CD8-positive, alpha-beta memory T cell (primary cell): ENCODE measurements around the gene DNAH14. TPM values are rescaled to one million over a fixed set of nuclear protein-coding genes. Genes with fewer than 3 reads are reported as not detected.
"Not testable (repeated sequence)": the region's sequence is repeated elsewhere in the genome, so short reads cannot be mapped to it uniquely, and the experiment has no call there.

Source experiments
- CTCF ChIA-PET: fragments of 350-600 bp; sonication (Branson Sonifier 250); formaldehyde crosslinking; loops from one replicate; lab custom pipeline; 2021; ENCODE audit warnings: antibody characterized with exemption; lab: Charles Lee
- POLR2A ChIA-PET: fragments of 350-600 bp; sonication (Branson Sonifier 250); formaldehyde crosslinking; loops from one replicate; lab custom pipeline; 2021; ENCODE audit warnings: antibody characterized with exemption; lab: Charles Lee
- DNase-seq, 5 donors: peaks; one replicate each; pipeline versions ENCODE4 v3.0.0 to v3.0.0-alpha.2; 2020 to 2022; ENCODE audit warnings: mixed read lengths in 1 of 5
- H3K27ac ChIP-seq: one replicate; pipeline ENCODE4 v1.7.0; 2013; ENCODE audit warnings: low read depth, mild to moderate bottlenecking, low read length, moderate library complexity
- H3K27me3 ChIP-seq: 2 replicates; pipeline ENCODE4 v1.7.0; 2013; ENCODE audit warnings: low read length, mild to moderate bottlenecking; ENCODE audit not compliant: insufficient read depth, poor library complexity, severe bottlenecking
- H3K36me3 ChIP-seq: 2 replicates; pipeline ENCODE4 v1.7.0; 2013; ENCODE audit warnings: mild to moderate bottlenecking, low read length, moderate library complexity; ENCODE audit not compliant: insufficient read depth
- H3K4me1 ChIP-seq: 2 replicates; pipeline ENCODE4 v1.7.0; 2013; ENCODE audit warnings: mild to moderate bottlenecking, low read length, moderate library complexity; ENCODE audit not compliant: insufficient read depth
- H3K4me3 ChIP-seq: 2 replicates; pipeline ENCODE4 v1.7.0; 2013; ENCODE audit warnings: mild to moderate bottlenecking, low read length
- H3K9me3 ChIP-seq: 2 replicates; pipeline ENCODE4 v1.7.0; 2013; ENCODE audit warnings: mild to moderate bottlenecking, low read length
- H3K27ac Mint-ChIP-seq, 8 donors: one replicate each; pipeline ENCODE4 v1.8.0; 2020 to 2021; ENCODE audit warnings: mixed read lengths in 8 of 8, mild to moderate bottlenecking in 6 of 8, inconsistent platforms in 3 of 8, moderate library complexity in 3 of 8
- H3K27me3 Mint-ChIP-seq, 2 donors: one replicate each; pipeline ENCODE4 v1.8.0; 2020 to 2021; ENCODE audit warnings: mixed read lengths in 2 of 2, mild to moderate bottlenecking in 1 of 2, moderate library complexity in 1 of 2
- H3K36me3 Mint-ChIP-seq, 3 donors: one replicate each; pipeline ENCODE4 v1.8.0; 2020 to 2021; ENCODE audit warnings: mixed read lengths in 3 of 3, inconsistent platforms in 1 of 3, mild to moderate bottlenecking in 1 of 3
- H3K4me1 Mint-ChIP-seq, 3 donors: one replicate each; pipeline ENCODE4 v1.8.0; 2020 to 2021; ENCODE audit warnings: mixed read lengths in 3 of 3, inconsistent platforms in 1 of 3, mild to moderate bottlenecking in 1 of 3
- H3K4me3 Mint-ChIP-seq, 7 donors: one replicate each; pipeline ENCODE4 v1.8.0; 2020 to 2021; ENCODE audit warnings: mixed read lengths in 7 of 7, mild to moderate bottlenecking in 6 of 7, moderate library complexity in 4 of 7, inconsistent platforms in 2 of 7
- H3K9me3 Mint-ChIP-seq, 5 donors: one replicate each; pipeline ENCODE4 v1.8.0; 2020 to 2022; ENCODE audit warnings: mixed read lengths in 5 of 5, mild to moderate bottlenecking in 3 of 5, moderate library complexity in 2 of 5, inconsistent platforms in 1 of 5
- polyA plus RNA-seq: library from polyadenylated mRNA; unstranded; fragments of 300-500 nt; fragmentation: Illumina TruSeq; gene quantifications from one replicate; pipeline ENCODE4 v1.2.3, GENCODE V29; 2021
- total RNA-seq, 2 experiments: library from RNA; stranded (reverse); gene quantifications; one replicate each; pipeline ENCODE4 v1.2.3, GENCODE V29; 2021

DNAH14 gene
- total and polyA plus RNA-seq, 3 experiments from 2014 or later: 0.26 TPM; not detected in 2

- DNase-seq, H3K4me1 Mint-ChIP-seq, H3K36me3 Mint-ChIP-seq, H3K4me3 ChIP-seq, H3K4me3 Mint-ChIP-seq, CTCF ChIA-PET, H3K9me3 ChIP-seq, H3K27ac ChIP-seq, H3K4me1 ChIP-seq, H3K36me3 ChIP-seq, H3K27me3 ChIP-seq, POLR2A ChIA-PET: not testable (repeated sequence)
- Mint-ChIP-seq H3K9me3 (peaks cover 0 to 15% (median 11%) of the 10 kb centered on the region in 5 donors), H3K27me3 (peaks cover 32 to 47% of the 10 kb centered on the region in 2 donors), H3K27ac (peak overlapping the region in 1 of 8 donors; percentile 15)
These were observed 1.8 kb upstream of the DNAH14 start for GRCh38 chr1:224927631-224928030.

GRCh38 chr1:224928906-224929305, 569 bp upstream of the DNAH14 start:
- Mint-ChIP-seq H3K36me3 (peaks cover 0 to 11% (median 0%) of the 10 kb centered on the region in 3 donors), H3K9me3 (peaks cover 12 to 28% (median 23%) of the 10 kb centered on the region in 5 donors), H3K4me1 (peaks cover 0 to 6% (median 0%) of the 10 kb centered on the region in 3 donors), H3K4me3 (peak overlapping the region in 3 of 7 donors; percentile 55 to 65 (median 64)), H3K27ac (no peak overlapping the region), H3K27me3 (peaks cover 32 to 42% of the 10 kb centered on the region in 2 donors)
- Histone ChIP-seq H3K27ac (no peak overlapping the region), H3K27me3 (no peaks in the 10 kb centered on the region), H3K4me1 (no peaks in the 10 kb centered on the region), H3K9me3 (peaks cover 8% of the 10 kb centered on the region), H3K36me3 (no peaks in the 10 kb centered on the region), H3K4me3 (no peak overlapping the region)
- POLR2A ChIA-PET: no interaction called here
- no peak for DNase-seq
- CTCF ChIA-PET: no interaction called here

- POLR2A ChIA-PET: no interaction called here
- peaks cover 0 to 6% (median 0%) of the 10 kb centered on the region in 3 donors for H3K4me1 Mint-ChIP-seq
These were observed 2.1 kb downstream of the DNAH14 start for GRCh38 chr1:224931605-224932004.

GRCh38 chr1:224932607-224933249, 3.3 kb downstream of the DNAH14 start:
- H3K4me3 Mint-ChIP-seq: no peak overlapping the region
- H3K4me1 ChIP-seq: no peaks in the 10 kb centered on the region
- H3K27me3 Mint-ChIP-seq: peaks cover 26 to 49% of the 10 kb centered on the region in 2 donors
- no peaks in the 10 kb centered on the region for H3K27me3 ChIP-seq
- H3K27ac ChIP-seq: no peak overlapping the region
- DNase-seq: no peak
- H3K27ac Mint-ChIP-seq: no peak overlapping the region
- H3K36me3 ChIP-seq: no peaks in the 10 kb centered on the region
- CTCF ChIA-PET: no interaction called here
- no peak overlapping the region for H3K4me3 ChIP-seq
- H3K4me1 Mint-ChIP-seq: peaks cover 0 to 6% (median 0%) of the 10 kb centered on the region in 3 donors
- POLR2A ChIA-PET: no interaction called here
- H3K9me3 Mint-ChIP-seq: peaks cover 33 to 47% (median 41%) of the 10 kb centered on the region in 5 donors
- peaks cover 10% of the 10 kb centered on the region for H3K9me3 ChIP-seq
- H3K36me3 Mint-ChIP-seq: peaks cover 0 to 14% (median 0%) of the 10 kb centered on the region in 3 donors

More at GRCh38 chr1:224931605-224932004, 2.1 kb downstream of the DNAH14 start:
- H3K9me3 ChIP-seq: peaks cover 10% of the 10 kb centered on the region
- H3K27me3 ChIP-seq: no peaks in the 10 kb centered on the region
- no peak overlapping the region for H3K27ac Mint-ChIP-seq
- peaks cover 31 to 52% of the 10 kb centered on the region in 2 donors for H3K27me3 Mint-ChIP-seq
- peaks cover 0 to 14% (median 0%) of the 10 kb centered on the region in 3 donors for H3K36me3 Mint-ChIP-seq
- peaks cover 33 to 47% (median 41%) of the 10 kb centered on the region in 5 donors for H3K9me3 Mint-ChIP-seq
- CTCF ChIA-PET: no interaction called here
- no peak overlapping the region for H3K4me3 ChIP-seq
- H3K4me3 Mint-ChIP-seq: no peak overlapping the region
- H3K4me1 ChIP-seq: no peaks in the 10 kb centered on the region
- no peaks in the 10 kb centered on the region for H3K36me3 ChIP-seq
- DNase-seq: no peak
- H3K27ac ChIP-seq: no peak overlapping the region

- peaks cover 0 to 6% (median 0%) of the 10 kb centered on the region in 3 donors for H3K4me1 Mint-ChIP-seq
- CTCF ChIA-PET: no interaction called here
These were observed 4.1 kb downstream of the DNAH14 start for GRCh38 chr1:224933584-224933983.

GRCh38 chr1:224938652-224939051, 9.2 kb downstream of the DNAH14 start:
- Mint-ChIP-seq H3K36me3 (peaks cover 0 to 6% (median 0%) of the 10 kb centered on the region in 3 donors), H3K4me1 (peaks cover 0 to 3% (median 2%) of the 10 kb centered on the region in 3 donors), H3K27ac (no peak overlapping the region), H3K27me3 (peaks cover 4 to 13% of the 10 kb centered on the region in 2 donors), H3K9me3 (peaks cover 19 to 32% (median 24%) of the 10 kb centered on the region in 5 donors), H3K4me3 (no peak overlapping the region)
- no peaks in the 10 kb centered on the region for H3K4me1 ChIP-seq
- peaks cover 5% of the 10 kb centered on the region for H3K9me3 ChIP-seq
- H3K27me3 ChIP-seq: no peaks in the 10 kb centered on the region
- H3K36me3 ChIP-seq: no peaks in the 10 kb centered on the region
- POLR2A ChIA-PET: no interaction called here
- no peak for DNase-seq
- H3K4me3 ChIP-seq: no peak overlapping the region
- no peak overlapping the region for H3K27ac ChIP-seq
- CTCF ChIA-PET: no interaction called here

More at GRCh38 chr1:224933584-224933983, 4.1 kb downstream of the DNAH14 start:
- H3K27me3 Mint-ChIP-seq: peaks cover 23 to 45% of the 10 kb centered on the region in 2 donors
- Histone ChIP-seq H3K36me3 (no peaks in the 10 kb centered on the region), H3K27me3 (no peaks in the 10 kb centered on the region), H3K27ac (no peak overlapping the region), H3K9me3 (peaks cover 10% of the 10 kb centered on the region), H3K4me1 (no peaks in the 10 kb centered on the region), H3K4me3 (peak overlapping the region; percentile 17)
- H3K36me3 Mint-ChIP-seq: peaks cover 0 to 14% (median 0%) of the 10 kb centered on the region in 3 donors
- POLR2A ChIA-PET: no interaction called here
- H3K27ac Mint-ChIP-seq: no peak overlapping the region
- DNase-seq: no peak
- H3K4me3 Mint-ChIP-seq: peak overlapping the region in 1 of 7 donors; percentile 34
- H3K9me3 Mint-ChIP-seq: peaks cover 33 to 52% (median 44%) of the 10 kb centered on the region in 5 donors

GRCh38 chr1:224939844-224940425, 10.5 kb downstream of the DNAH14 start:
- CTCF ChIA-PET: no interaction called here
- POLR2A ChIA-PET: no interaction called here

GRCh38 chr1:224940735-224941134, 11.3 kb downstream of the DNAH14 start:
- H3K27me3 ChIP-seq, H3K4me1 Mint-ChIP-seq, POLR2A ChIA-PET, DNase-seq, CTCF ChIA-PET, H3K4me3 Mint-ChIP-seq, H3K9me3 ChIP-seq, H3K27ac Mint-ChIP-seq, H3K27me3 Mint-ChIP-seq, H3K36me3 ChIP-seq, H3K4me3 ChIP-seq, H3K36me3 Mint-ChIP-seq, H3K4me1 ChIP-seq, H3K27ac ChIP-seq: not testable (repeated sequence)
- H3K9me3 Mint-ChIP-seq: peaks cover 7 to 14% (median 9%) of the 10 kb centered on the region in 5 donors

More at GRCh38 chr1:224939844-224940425, 10.5 kb downstream of the DNAH14 start:
- H3K4me3 ChIP-seq: no peak overlapping the region
- H3K4me1 ChIP-seq: no peaks in the 10 kb centered on the region
- Mint-ChIP-seq H3K27me3 (peaks cover 4 to 9% of the 10 kb centered on the region in 2 donors), H3K27ac (no peak overlapping the region), H3K4me3 (no peak overlapping the region), H3K36me3 (no peaks in the 10 kb centered on the region), H3K4me1 (peaks cover 0 to 3% (median 2%) of the 10 kb centered on the region in 3 donors), H3K9me3 (peaks cover 10 to 20% (median 13%) of the 10 kb centered on the region in 5 donors)
- no peaks in the 10 kb centered on the region for H3K36me3 ChIP-seq
- no peak for DNase-seq
- no peak overlapping the region for H3K27ac ChIP-seq
- no peaks in the 10 kb centered on the region for H3K9me3 ChIP-seq
- H3K27me3 ChIP-seq: no peaks in the 10 kb centered on the region
